GM18951 (cell line): Measurements from ENCODE around the gene MYL11.
A peak's percentile ranks its signal among the peaks of the same experiment; 100 is the strongest.

Source experiments
- POLR2A ChIP-seq: IDR thresholded peaks from 4 replicates; pipeline ENCODE4 v1.6.1; 2011; ENCODE audit warnings: mild to moderate bottlenecking; ENCODE audit not compliant: insufficient read length, insufficient read depth; ENCODE audit errors: extremely low read depth
- in situ Hi-C: fragments of 300-500 bp; cut with MboI; formaldehyde crosslinking; loops from one replicate; pipeline ENCODE4 v1.12.0; 2022; ENCODE audit warnings: low sequenced_read_pairs, mixed read lengths, inconsistent platforms; ENCODE audit not compliant: unreplicated experiment

The MYL11 gene

DNA sequence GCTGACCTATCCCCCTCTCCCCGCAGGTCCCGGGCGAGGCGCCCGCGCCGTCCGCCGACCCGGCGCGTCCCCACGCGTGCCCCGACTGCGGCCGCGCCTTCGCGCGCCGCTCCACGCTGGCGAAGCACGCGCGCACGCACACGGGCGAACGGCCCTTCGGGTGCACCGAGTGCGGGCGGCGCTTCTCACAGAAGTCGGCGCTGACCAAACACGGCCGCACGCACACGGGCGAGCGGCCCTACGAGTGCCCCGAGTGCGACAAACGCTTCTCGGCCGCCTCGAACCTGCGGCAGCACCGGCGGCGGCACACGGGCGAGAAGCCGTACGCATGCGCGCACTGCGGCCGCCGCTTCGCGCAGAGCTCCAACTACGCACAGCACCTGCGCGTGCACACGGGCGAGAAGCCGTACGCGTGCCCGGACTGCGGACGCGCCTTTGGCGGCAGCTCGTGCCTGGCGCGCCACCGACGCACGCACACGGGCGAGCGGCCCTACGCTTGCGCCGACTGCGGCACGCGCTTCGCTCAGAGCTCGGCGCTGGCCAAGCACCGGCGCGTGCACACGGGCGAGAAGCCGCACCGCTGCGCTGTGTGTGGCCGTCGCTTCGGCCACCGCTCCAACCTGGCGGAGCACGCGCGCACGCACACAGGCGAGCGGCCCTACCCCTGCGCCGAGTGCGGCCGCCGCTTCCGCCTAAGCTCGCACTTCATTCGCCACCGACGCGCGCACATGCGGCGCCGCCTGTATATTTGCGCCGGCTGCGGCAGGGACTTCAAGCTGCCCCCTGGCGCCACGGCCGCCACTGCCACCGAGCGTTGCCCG, 43.1 kb downstream of the MYL11 start:
- in situ Hi-C loops, result loop anchor here (25.0 kb wide), 2 partner anchors 205 to 955 kb away; partner anchors contain the start of genes BOLA2, SLX1B and SULT1A4
- peak; percentile 69 for TF ChIP-seq POLR2A

DNA sequence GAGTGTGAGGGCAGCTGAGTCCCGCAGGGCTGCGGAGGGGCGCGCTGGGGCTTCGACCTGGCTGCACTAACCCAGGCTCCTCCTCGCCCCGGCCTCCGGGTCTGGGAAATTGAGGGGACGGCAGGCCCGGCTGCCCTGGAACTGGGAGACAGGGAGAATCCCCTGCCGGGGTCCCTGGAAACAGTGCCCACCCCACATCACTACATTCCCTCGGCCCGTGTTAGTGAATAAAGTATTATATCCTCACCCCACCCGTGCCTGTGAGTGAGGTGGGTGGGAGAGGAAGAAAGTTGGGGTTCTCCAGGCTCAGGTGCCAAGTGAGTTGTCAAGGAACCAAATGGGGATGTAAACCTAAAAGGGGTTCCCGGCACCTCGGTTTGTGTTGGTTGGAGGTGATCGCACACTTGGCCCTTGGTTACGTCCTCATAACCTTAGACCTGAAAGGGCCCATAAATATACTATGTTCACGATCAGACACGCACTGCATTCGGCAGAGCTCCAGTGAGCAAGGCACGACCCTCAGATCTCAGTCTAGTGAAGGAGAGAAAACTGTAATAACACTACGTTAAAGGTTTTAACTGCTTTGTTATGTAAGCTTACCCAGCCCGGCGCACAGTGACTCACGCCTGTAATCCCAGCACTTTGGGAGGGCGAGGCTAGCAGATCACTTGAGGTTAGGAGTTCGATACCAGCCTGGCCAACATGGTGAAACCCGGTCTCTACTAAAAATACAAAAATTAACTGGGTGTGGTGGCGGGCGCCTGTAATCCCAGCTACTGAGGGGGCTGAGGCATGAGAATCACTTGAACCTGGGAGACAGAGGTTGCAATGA, 44.0 kb downstream of the MYL11 start:
- in situ Hi-C loops, result loop anchor here (25.0 kb wide), 2 partner anchors 206 to 956 kb away; partner anchors contain the start of genes BOLA2, SLX1B and SULT1A4
- TF ChIP-seq POLR2A, result no peak

DNA sequence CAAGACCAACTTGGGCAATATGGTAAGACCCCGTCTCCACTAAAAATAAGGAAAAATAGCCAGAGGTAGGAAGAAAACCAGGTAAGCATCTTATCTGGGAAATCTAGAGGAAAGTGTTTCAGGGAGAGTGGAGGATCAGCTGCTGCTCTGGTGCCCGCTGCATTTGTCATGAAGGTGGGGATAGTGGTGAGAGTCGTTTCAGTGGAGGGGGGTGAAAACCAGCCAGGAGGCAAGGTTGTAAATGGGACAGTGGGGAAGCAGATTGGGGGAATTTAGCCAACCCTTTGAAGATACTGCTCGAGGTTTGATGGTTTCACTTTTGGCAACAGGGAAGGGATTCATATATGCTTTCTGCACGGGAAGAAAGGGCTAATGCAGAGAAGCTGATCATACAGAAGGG, 46.4 kb downstream of the MYL11 start:
- in situ Hi-C loops, result loop anchor here (25.0 kb wide), 2 partner anchors 209 to 959 kb away; partner anchors contain the start of genes BOLA2, SLX1B and SULT1A4
- no peak for TF ChIP-seq POLR2A
